Omental fat pad (tissue), 4 donors: ENCODE results near the gene DDX51. TPM values are rescaled to one million over a fixed set of nuclear protein-coding genes. Genes with fewer than 3 reads are reported as not detected.
A peak's percentile ranks its signal among the peaks of the same experiment; 100 is the strongest.

Experiments used
- ATAC-seq: fragments of 150-250 bp; one replicate; pipeline ENCODE4 v1.9.1; 2016; ENCODE audit warnings: mild to moderate bottlenecking, moderate library complexity; ENCODE audit not compliant: low FRiP score
- DNase-seq: peaks from one replicate; pipeline ENCODE4 v3.0.0-alpha.2; 2019; ENCODE audit warnings: low spot score
- CTCF ChIP-seq, 3 donors: fragments of 450-650 bp; IDR thresholded peaks; one replicate each; pipeline ENCODE4 v1.5.1; 2016 to 2017; ENCODE audit warnings: antibody characterized with exemption in 3 of 3, mild to moderate bottlenecking in 3 of 3, moderate library complexity in 2 of 3
- total RNA-seq, 4 donors: library from RNA; depleted of rRNA; stranded (reverse); fragments of >200 nt; gene quantifications; one replicate each; pipeline ENCODE4 v1.1.0, GENCODE V29; 2016

DDX51 gene
- total RNA-seq, 4 donors from 2014 or later: 6.5 to 32.2 (median 10.4) TPM

GRCh38 chr12:132164426-132164825, 20.3 kb upstream of the DDX51 start:
- ATAC-seq: no peak

GRCh38 chr12:132163911-132164288, 19.8 kb upstream of the DDX51 start:
- TF ChIP-seq CTCF (IDR thresholded peaks at IDR 0.05): no peak
- DNase-seq: no peak
- ATAC-seq: no peak

More at GRCh38 chr12:132164426-132164825, 20.3 kb upstream of the DDX51 start:
- no peak for DNase-seq
- TF ChIP-seq CTCF (IDR thresholded peaks at IDR 0.05): no peak

GRCh38 chr12:132163041-132163910, 19.2 kb upstream of the DDX51 start:
- TF ChIP-seq CTCF (IDR thresholded peaks at IDR 0.05): no peak
- ATAC-seq (peak; percentile 19), DNase-seq (no peak)

GRCh38 chr12:132162508-132163031, 18.5 kb upstream of the DDX51 start:
- TF ChIP-seq CTCF (IDR thresholded peaks at IDR 0.05): no peak
- ATAC-seq: peak; percentile 31
- DNase-seq: no peak

- DNase-seq (no peak), ATAC-seq (peak; percentile 5)
- no peak for TF ChIP-seq CTCF (IDR thresholded peaks at IDR 0.05)
Measured at GRCh38 chr12:132161796-132162507, 17.8 kb upstream of the DDX51 start.

- no peak for TF ChIP-seq CTCF (IDR thresholded peaks at IDR 0.05)
- DNase-seq (no peak), ATAC-seq (no peak)
Measured at GRCh38 chr12:132161036-132161781, 17.1 kb upstream of the DDX51 start.
